GM03348 (cell line): ENCODE data around the gene NEK1.
"Not testable (repeated sequence)": the region's sequence is repeated elsewhere in the genome, so short reads cannot be mapped to it uniquely, and the experiment has no call there.

Experiments
- DNase-seq: peaks from one replicate; pipeline ENCODE4 v3.0.0; 2012; ENCODE audit warnings: low spot score

NEK1 gene

DNA sequence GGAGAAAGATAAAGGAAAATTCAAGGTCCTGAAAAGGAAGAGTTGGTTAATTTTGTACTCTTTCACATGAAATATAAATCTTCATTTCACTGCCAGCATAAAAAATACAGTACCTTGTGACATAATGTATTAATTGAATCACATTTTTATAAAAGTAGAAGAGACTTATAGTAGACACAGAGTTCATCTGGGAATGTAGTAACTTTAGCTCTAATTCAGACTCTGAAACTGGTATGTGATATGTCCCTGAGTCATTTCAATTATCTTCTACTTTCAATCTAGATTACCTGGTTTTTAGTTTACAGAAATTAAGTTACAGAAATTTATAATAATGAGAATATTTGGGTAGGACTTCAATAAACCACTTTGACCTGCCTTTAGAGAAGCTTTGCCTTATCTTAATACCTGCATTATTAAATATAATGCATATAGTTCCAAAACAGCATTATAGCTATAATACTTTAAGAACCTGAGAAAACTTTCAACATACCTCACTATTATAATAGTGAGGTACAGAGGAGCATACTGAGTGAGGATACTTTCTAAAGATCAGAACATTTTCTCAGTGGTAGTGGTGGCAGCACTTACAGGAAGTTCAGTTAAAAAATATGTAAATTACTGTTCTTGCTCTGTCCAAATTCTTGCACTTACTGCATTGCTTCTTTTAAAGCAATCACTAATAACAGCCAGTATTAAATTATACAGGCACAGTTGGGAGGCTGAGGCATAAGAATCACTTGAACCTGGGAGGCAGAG, 11.2 kb downstream of the NEK1 start:
- DNase-seq: no peak

GRCh38 chr4:169594560-169595195, 17.7 kb downstream of the NEK1 start:
- no peak for DNase-seq

- DNase-seq: no peak
Measured at GRCh38 chr4:169593050-169593560, 19.3 kb downstream of the NEK1 start.

GRCh38 chr4:169583563-169583962, 28.8 kb downstream of the NEK1 start:
- peak; percentile 30 for DNase-seq

DNA sequence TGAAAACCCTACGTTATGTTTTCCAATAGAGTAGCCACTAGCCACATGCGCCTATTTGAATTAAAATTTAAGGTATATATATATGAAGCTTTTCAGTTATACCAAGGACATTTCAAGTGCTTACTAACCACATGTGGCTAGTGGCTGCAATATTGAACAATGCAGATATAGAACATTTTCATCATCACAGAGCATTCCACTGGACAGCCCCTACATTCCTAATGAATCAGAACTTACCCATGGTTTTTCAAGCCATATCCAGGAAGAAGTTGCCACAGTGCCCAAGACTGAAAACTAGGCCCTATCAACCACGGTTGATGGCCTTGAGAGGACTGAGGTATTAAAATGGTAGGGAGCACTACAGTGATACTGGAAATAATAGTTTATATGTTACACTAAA, 29.7 kb downstream of the NEK1 start:
- peak; percentile 12 for DNase-seq

GRCh38 chr4:169582203-169582602, 30.2 kb downstream of the NEK1 start:
- no peak for DNase-seq

DNA sequence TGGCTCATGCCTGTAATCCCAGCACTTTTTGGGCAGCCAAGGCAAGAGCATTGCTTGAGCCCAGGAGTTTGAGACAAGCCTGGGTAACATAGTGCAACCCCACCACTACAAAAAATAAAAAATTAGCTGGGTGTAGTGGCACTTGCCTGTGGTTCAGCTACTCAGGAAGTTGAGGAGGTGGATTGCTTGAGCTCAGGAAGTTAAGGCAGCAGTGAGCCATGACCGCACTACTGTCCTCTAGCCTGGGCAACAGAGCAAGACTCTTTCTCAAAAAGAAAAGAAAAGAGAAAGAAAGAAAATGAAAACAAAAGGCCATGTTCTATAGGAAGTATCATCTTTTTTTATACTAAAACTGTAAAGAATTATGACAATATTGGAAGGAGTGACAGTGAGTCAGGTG, 38.5 kb downstream of the NEK1 start:
- no peak for DNase-seq

DNA sequence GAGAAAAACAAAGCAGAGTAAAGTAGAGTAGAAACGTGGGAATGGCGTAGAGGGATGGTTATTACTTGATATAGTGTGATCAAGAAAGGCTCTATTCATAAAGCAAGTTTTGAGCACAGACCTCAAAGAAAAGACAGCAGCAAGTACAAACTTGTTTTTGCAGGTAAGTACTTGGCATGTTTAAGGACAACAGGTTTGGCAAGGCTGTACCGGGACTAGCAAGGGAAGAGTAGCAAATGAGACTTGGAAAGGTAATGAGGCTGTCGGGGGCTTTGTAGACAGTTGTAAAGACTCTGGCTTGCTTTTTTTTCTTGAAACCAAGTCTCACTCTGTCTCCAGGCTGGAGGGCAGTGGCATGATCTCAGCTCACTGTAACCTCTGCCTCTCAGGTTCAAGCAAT, 40.9 kb downstream of the NEK1 start:
- no peak for DNase-seq

DNA sequence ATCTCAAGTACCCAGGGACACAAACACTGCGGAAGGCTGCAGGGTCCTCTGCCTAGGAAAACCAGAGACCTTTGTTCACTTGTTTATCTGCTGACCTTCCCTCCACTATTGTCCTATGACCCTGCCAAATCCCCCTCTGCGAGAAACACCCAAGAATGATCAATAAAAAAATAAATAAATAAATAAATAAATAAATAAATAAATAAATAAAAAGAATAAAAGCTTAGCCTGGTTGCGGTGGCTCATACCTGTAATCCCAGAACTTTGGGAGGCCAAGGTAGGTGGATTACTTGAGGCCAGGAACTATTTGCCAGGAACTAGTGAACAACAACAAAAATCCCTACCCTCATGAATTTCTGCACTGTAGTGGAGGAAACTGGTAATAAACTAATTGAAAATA, 41.4 kb downstream of the NEK1 start:
- not testable (repeated sequence) for DNase-seq

DNA sequence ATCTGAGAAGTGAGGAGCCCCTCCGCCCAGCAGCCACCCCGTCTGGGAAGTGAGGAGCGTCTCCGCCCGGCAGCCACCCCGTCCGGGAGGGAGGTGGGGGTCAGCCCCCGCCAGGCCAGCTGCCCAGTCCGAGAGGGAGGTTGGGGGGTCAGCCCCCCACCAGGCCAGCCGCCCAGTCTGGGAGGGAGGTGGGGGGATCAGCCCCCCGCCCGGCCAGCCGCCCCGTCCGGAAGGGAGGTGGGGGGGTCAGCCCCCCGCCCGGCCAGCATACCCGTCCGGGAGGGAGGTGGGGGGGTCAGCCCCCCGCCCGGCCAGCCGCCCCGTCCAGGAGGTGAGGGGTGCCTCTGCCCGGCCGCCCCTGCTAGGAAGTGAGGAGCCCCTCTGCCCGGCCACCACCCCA, 42.1 kb downstream of the NEK1 start:
- DNase-seq: not testable (repeated sequence)

- DNase-seq: not testable (repeated sequence)
Measured at GRCh38 chr4:169569188-169569587, 43.2 kb downstream of the NEK1 start.

DNA sequence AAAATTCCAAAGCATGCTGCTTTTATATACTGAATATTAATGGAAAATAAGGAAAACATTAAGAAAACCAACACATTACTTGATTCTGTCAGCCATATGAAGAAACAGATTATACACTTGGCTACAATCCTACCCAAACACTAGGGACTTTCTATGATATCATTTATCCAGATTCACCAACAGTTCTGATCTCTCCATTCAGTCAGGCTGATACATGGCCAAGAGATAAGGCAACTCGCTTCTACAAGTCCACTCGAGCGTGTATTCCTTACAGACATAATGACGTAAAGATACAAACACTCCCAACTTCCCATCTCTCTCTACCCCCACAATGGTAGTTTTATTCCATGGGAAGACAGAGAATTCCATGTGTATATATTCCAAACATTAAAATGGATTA, 44.5 kb downstream of the NEK1 start:
- no peak for DNase-seq

DNA sequence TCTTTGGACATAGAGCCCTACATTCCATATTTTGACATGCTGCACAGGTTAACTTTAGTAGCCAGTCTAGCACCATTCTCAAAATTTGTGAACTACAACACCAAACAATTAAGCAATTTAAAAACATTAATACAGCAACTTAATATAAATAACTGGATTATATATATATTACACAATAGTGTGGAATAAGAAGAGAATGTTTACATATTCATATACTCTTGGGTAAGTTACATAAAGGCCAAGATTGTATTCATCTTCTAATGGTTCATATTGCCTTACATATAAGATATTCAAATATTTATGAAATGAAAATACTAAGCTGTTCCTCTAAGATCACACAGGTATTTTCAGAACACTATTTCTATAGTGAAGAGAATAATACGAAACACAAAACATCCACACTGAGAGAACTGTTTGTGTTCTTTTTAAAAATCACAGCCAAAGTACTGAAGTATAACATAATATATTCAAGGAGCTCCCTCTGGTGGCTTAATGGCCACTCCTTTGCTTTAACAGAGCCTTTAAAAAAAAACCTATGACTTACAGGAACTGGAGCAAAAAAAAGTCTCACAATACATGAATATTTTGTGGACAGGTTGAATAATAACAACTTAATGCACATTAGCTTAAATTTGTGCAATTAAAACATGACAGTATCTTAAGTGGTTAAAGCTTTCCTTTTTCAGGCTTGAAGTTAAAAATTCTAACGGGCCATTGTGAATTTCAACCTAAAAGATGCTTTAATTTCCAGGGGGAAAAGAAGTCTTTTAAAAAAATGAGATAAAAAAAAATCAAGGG, 46.2 kb downstream of the NEK1 start:
- DNase-seq: peak; percentile 61

- DNase-seq: no peak
Measured at GRCh38 chr4:169565606-169566005, 46.8 kb downstream of the NEK1 start.

- no peak for DNase-seq
Measured at GRCh38 chr4:169557061-169557636, 55.2 kb downstream of the NEK1 start.

DNA sequence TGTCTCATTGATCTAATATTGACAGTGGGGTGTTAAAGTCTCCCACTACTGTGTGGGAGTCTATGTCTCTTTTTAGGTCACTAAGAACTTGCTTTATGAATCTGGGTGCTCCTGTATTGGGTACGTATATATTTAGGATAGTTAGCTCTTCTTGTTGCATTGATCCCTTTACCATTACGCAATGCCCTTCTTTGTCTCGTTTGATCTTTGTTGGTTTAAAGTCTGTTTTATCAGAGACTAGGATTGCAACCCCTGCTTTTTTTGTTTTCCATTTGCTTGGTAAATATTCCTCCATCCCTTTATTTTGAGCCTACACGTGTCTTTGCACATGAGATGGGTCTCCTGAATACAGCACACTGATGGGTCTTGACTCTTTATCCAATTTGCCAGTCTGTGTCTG, 65.8 kb downstream of the NEK1 start:
- not testable (repeated sequence) for DNase-seq

DNA sequence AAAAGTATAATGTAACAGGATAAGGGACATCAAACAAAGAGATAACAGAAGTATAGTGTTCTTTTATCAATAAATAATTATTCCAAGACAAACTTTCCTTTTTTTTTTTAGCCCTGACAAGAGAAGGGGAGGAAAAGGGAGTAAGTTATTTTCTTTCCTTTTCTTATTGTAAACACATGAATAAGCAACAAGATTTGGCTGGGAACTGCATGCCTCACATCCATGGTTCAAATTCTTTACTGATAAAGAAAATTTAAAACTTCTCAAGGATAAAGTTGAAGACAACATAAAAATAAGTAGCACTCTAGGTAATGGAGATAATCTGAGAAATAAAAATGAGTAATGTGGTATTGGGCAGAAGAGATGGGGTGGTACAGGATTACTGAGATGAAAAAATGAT, 71.6 kb downstream of the NEK1 start:
- no peak for DNase-seq

GRCh38 chr4:169530048-169530447, 82.3 kb downstream of the NEK1 start:
- no peak for DNase-seq

- DNase-seq: no peak
Measured at GRCh38 chr4:169523796-169524195, 88.6 kb downstream of the NEK1 start.

DNA sequence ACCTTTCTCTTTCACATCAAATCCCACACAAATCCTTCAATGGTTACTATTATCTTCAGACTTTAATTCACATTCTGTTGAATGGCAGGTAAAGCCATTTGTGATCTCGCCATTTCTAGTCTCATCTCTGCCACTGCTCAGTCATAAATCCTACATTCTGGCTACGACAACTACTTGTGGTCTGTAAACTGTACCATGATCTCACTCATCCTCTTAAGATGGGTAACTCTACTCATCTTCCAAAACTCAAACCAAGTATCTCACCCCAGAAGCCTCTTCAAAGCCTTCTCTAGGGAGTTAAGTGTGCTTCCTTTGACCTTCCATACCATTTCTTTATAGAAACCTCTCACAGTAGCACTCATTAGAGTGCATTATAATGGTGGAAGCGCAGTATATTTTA, 101.8 kb downstream of the NEK1 start:
- DNase-seq: no peak

- DNase-seq: no peak
Measured at GRCh38 chr4:169506903-169507302, 105.5 kb downstream of the NEK1 start.

- DNase-seq: not testable (repeated sequence)
Measured at GRCh38 chr4:169499907-169500306, 112.5 kb downstream of the NEK1 start.
